Measurements from ENCODE around the gene PTPN1.

PTPN1 gene

GRCh38 chr20:50572938-50573777, 63.0 kb downstream of the PTPN1 start:
- Mint-ChIP-seq H3K27ac (peak overlapping the region; percentile 51), H3K4me1 (peaks cover 43% of the 10 kb centered on the region), H3K4me3 (no peak overlapping the region), H3K36me3 (ENCODE audit: low read depth) (peaks cover 44% of the 10 kb centered on the region), H3K27me3 (no peaks in the 10 kb centered on the region), H3K9me3 (no peaks in the 10 kb centered on the region)
- DNase-seq, result no peak
- ATAC-seq, result no peak

- no peak for DNase-seq
- Mint-ChIP-seq H3K9me3 (no peaks in the 10 kb centered on the region), H3K4me3 (no peak overlapping the region), H3K4me1 (peaks cover 34% of the 10 kb centered on the region), H3K27me3 (no peaks in the 10 kb centered on the region), H3K27ac (no peak overlapping the region), H3K36me3 (ENCODE audit: low read depth) (peaks cover 43% of the 10 kb centered on the region)
- no peak for ATAC-seq
Measured at GRCh38 chr20:50574108-50574507, 63.9 kb downstream of the PTPN1 start.

- H3K4me1 Mint-ChIP-seq, result peaks cover 29% of the 10 kb centered on the region
- peaks cover 43% of the 10 kb centered on the region for H3K36me3 Mint-ChIP-seq (ENCODE audit: low read depth)
- no peak for DNase-seq
Measured at GRCh38 chr20:50574586-50574985, 64.4 kb downstream of the PTPN1 start.

GRCh38 chr20:50575865-50576720, 65.9 kb downstream of the PTPN1 start:
- Mint-ChIP-seq H3K4me1 (peaks cover 14% of the 10 kb centered on the region), H3K36me3 (ENCODE audit: low read depth) (peaks cover 48% of the 10 kb centered on the region), H3K27me3 (no peaks in the 10 kb centered on the region), H3K27ac (peak overlapping the region; percentile 69), H3K9me3 (no peaks in the 10 kb centered on the region), H3K4me3 (no peak overlapping the region)
- ATAC-seq (peak; percentile 90), DNase-seq (peak; percentile 68)

More at GRCh38 chr20:50574586-50574985, 64.4 kb downstream of the PTPN1 start:
- no peak for ATAC-seq
- no peaks in the 10 kb centered on the region for H3K27me3 Mint-ChIP-seq
- H3K9me3 Mint-ChIP-seq, result no peaks in the 10 kb centered on the region
- no peak overlapping the region for H3K4me3 Mint-ChIP-seq
- peak overlapping the region; percentile 44 for H3K27ac Mint-ChIP-seq

- DNase-seq, result no peak
- ATAC-seq, result no peak
- Mint-ChIP-seq H3K36me3 (ENCODE audit: low read depth) (peaks cover 46% of the 10 kb centered on the region), H3K4me1 (peaks cover 9% of the 10 kb centered on the region), H3K4me3 (no peak overlapping the region), H3K27me3 (no peaks in the 10 kb centered on the region), H3K27ac (no peak overlapping the region), H3K9me3 (no peaks in the 10 kb centered on the region)
Measured at GRCh38 chr20:50577175-50578018, 67.2 kb downstream of the PTPN1 start.

GRCh38 chr20:50578061-50578777, 68.0 kb downstream of the PTPN1 start:
- peaks cover 3% of the 10 kb centered on the region for H3K4me1 Mint-ChIP-seq
- DNase-seq (no peak), ATAC-seq (no peak)
- no peak overlapping the region for H3K27ac Mint-ChIP-seq
- H3K9me3 Mint-ChIP-seq, result no peaks in the 10 kb centered on the region
- peaks cover 47% of the 10 kb centered on the region for H3K36me3 Mint-ChIP-seq (ENCODE audit: low read depth)
- H3K4me3 Mint-ChIP-seq, result no peak overlapping the region
- H3K27me3 Mint-ChIP-seq, result no peaks in the 10 kb centered on the region

GRCh38 chr20:50578778-50579165, 68.6 kb downstream of the PTPN1 start:
- ATAC-seq (no peak), DNase-seq (no peak)
- Mint-ChIP-seq H3K27ac (no peak overlapping the region), H3K36me3 (ENCODE audit: low read depth) (peaks cover 50% of the 10 kb centered on the region), H3K4me1 (no peaks in the 10 kb centered on the region), H3K9me3 (no peaks in the 10 kb centered on the region), H3K27me3 (no peaks in the 10 kb centered on the region), H3K4me3 (no peak overlapping the region)

GRCh38 chr20:50579511-50579910, 69.3 kb downstream of the PTPN1 start:
- ATAC-seq (no peak), DNase-seq (no peak)
- Mint-ChIP-seq H3K4me1 (no peaks in the 10 kb centered on the region), H3K36me3 (ENCODE audit: low read depth) (peaks cover 47% of the 10 kb centered on the region), H3K4me3 (no peak overlapping the region), H3K9me3 (no peaks in the 10 kb centered on the region), H3K27me3 (no peaks in the 10 kb centered on the region), H3K27ac (no peak overlapping the region)

GRCh38 chr20:50580016-50580747, 70.0 kb downstream of the PTPN1 start:
- Mint-ChIP-seq H3K36me3 (ENCODE audit: low read depth) (peaks cover 44% of the 10 kb centered on the region), H3K4me1 (no peaks in the 10 kb centered on the region), H3K27ac (no peak overlapping the region)

GRCh38 chr20:50580842-50581544, 70.8 kb downstream of the PTPN1 start:
- no peaks in the 10 kb centered on the region for H3K9me3 Mint-ChIP-seq
- H3K4me3 Mint-ChIP-seq, result no peak overlapping the region
- no peaks in the 10 kb centered on the region for H3K27me3 Mint-ChIP-seq
- H3K27ac Mint-ChIP-seq, result no peak overlapping the region
- no peaks in the 10 kb centered on the region for H3K4me1 Mint-ChIP-seq
- ATAC-seq (no peak), DNase-seq (no peak)
- peaks cover 38% of the 10 kb centered on the region for H3K36me3 Mint-ChIP-seq (ENCODE audit: low read depth)

More at GRCh38 chr20:50580016-50580747, 70.0 kb downstream of the PTPN1 start:
- no peak overlapping the region for H3K4me3 Mint-ChIP-seq
- no peaks in the 10 kb centered on the region for H3K27me3 Mint-ChIP-seq
- ATAC-seq (peak; percentile 47), DNase-seq (peak; percentile 65)
- no peaks in the 10 kb centered on the region for H3K9me3 Mint-ChIP-seq

- Mint-ChIP-seq H3K9me3 (no peaks in the 10 kb centered on the region), H3K4me1 (no peaks in the 10 kb centered on the region), H3K27me3 (no peaks in the 10 kb centered on the region), H3K36me3 (ENCODE audit: low read depth) (peaks cover 34% of the 10 kb centered on the region), H3K4me3 (no peak overlapping the region), H3K27ac (no peak overlapping the region)
- no peak for ATAC-seq
- no peak for DNase-seq
Measured at GRCh38 chr20:50582092-50582491, 71.9 kb downstream of the PTPN1 start.

- Mint-ChIP-seq H3K9me3 (no peaks in the 10 kb centered on the region), H3K4me3 (no peak overlapping the region)
Measured at GRCh38 chr20:50582591-50583234, 72.5 kb downstream of the PTPN1 start.

More at GRCh38 chr20:50582591-50583234, 72.5 kb downstream of the PTPN1 start:
- DNase-seq (no peak), ATAC-seq (no peak)
- Mint-ChIP-seq H3K36me3 (ENCODE audit: low read depth) (peaks cover 32% of the 10 kb centered on the region), H3K27me3 (no peaks in the 10 kb centered on the region), H3K4me1 (no peaks in the 10 kb centered on the region), H3K27ac (no peak overlapping the region)
